Tibial nerve (tissue), 4 donors: ENCODE measurements around the gene STARD13. TPM values are rescaled to one million over a fixed set of nuclear protein-coding genes. Genes with fewer than 3 reads are reported as not detected.

Experiments used
- DNase-seq, 2 donors: peaks; one replicate each; pipeline ENCODE4 v3.0.0-alpha.2; 2019; ENCODE audit warnings: low spot score in 2 of 2
- H3K27ac ChIP-seq, 4 donors: fragments of 200-600 bp; sonication (generic) in 3 of 4; one replicate each; pipeline ENCODE4 v1.5.1; 2017 to 2019; ENCODE audit warnings: mild to moderate bottlenecking in 1 of 4
- H3K27me3 ChIP-seq, 2 donors: fragments of 200-600 bp; sonication (generic) in 1 of 2; one replicate each; pipeline versions ENCODE4 v1.5.1 to v1.6.0; 2017 to 2019
- H3K36me3 ChIP-seq, 3 donors: fragments of 200-600 bp; sonication (generic); one replicate each; pipeline ENCODE4 v1.5.1; 2018 to 2019
- H3K4me1 ChIP-seq, 4 donors: fragments of 200-600 bp; sonication (generic) in 3 of 4; one replicate each; pipeline ENCODE4 v1.5.1; 2017 to 2019
- H3K4me3 ChIP-seq, 4 donors: fragments of 200-600 bp; sonication (generic) in 3 of 4; one replicate each; pipeline ENCODE4 v1.5.1; 2017 to 2019; ENCODE audit warnings: mild to moderate bottlenecking in 1 of 4, moderate library complexity in 1 of 4
- H3K9me3 ChIP-seq, 4 donors: fragments of 200-600 bp; sonication (generic) in 3 of 4; one replicate each; pipeline ENCODE4 v1.5.1; 2017 to 2019
- EP300 ChIP-seq, 2 donors: sonication (generic); formaldehyde crosslinking; IDR thresholded peaks; one replicate each; pipeline ENCODE4 v1.6.1; 2017; ENCODE audit warnings: antibody characterized with exemption in 2 of 2, mild to moderate bottlenecking in 1 of 2
- POLR2A ChIP-seq, 2 donors: fragments of 450-650 bp; IDR thresholded peaks; one replicate each; pipeline ENCODE4 v1.6.1; 2017; ENCODE audit warnings: antibody characterized with exemption in 2 of 2, mild to moderate bottlenecking in 2 of 2, moderate library complexity in 2 of 2
- WGBS, 2 donors: methylation state at CpG; one replicate each; pipeline ENCODE4 v1.1.5; 2018; 5-methylcytosine and 5-hydroxymethylcytosine counted together
- total RNA-seq, 4 donors: library from RNA; depleted of rRNA; stranded (reverse); fragments of >200 nt; gene quantifications; one replicate each; pipeline ENCODE4 v1.1.0, GENCODE V29; 2016
- TF ChIP-seq, protein P1 (sequence below), 5 experiments: fragments of 200-600 bp in 3 of 5; fragments of 450-650 bp in 2 of 5; sonication (generic) in 3 of 5; IDR thresholded peaks; one replicate each; pipeline ENCODE4 v1.5.1; 2016 to 2019; ENCODE audit warnings: antibody characterized with exemption in 5 of 5, mild to moderate bottlenecking in 3 of 5, moderate library complexity in 2 of 5

STARD13 gene
- total RNA-seq, 4 donors from 2014 or later: 52.7 to 125 (median 80.0) TPM

DNA sequence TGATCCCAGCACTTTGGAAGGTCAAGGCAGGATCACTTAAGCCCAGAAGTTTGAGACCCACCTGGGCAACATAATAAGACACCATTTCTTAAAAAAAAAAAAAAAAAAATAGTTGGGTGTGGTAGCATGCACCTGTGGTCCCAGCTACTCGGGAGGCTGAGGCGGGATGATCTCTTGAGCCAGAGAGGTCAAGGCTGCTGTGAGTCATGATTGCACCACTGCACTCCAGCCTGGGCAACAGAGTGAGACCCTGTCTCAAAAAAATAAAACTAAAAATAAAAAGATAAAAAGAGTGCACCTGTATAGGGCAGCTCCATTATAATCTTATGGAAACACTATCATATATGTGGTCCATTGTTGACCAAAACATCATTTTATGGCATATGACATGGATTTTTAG lies 25.5 kb upstream of the STARD13 start:
- Histone ChIP-seq H3K9me3 (no peaks in the 10 kb centered on the region), H3K27ac (peak overlapping the region in 2 of 4 donors; percentile 57 to 73), H3K4me1 (peaks cover 0 to 52% (median 2%) of the 10 kb centered on the region in 4 donors), H3K4me3 (no peak overlapping the region), H3K36me3 (no peaks in the 10 kb centered on the region), H3K27me3 (no peaks in the 10 kb centered on the region)
- TF ChIP-seq POLR2A (IDR thresholded peaks at IDR 0.05) (no peak), EP300 (IDR thresholded peaks at IDR 0.05) (no peak)
- TF ChIP-seq, protein P1, sequence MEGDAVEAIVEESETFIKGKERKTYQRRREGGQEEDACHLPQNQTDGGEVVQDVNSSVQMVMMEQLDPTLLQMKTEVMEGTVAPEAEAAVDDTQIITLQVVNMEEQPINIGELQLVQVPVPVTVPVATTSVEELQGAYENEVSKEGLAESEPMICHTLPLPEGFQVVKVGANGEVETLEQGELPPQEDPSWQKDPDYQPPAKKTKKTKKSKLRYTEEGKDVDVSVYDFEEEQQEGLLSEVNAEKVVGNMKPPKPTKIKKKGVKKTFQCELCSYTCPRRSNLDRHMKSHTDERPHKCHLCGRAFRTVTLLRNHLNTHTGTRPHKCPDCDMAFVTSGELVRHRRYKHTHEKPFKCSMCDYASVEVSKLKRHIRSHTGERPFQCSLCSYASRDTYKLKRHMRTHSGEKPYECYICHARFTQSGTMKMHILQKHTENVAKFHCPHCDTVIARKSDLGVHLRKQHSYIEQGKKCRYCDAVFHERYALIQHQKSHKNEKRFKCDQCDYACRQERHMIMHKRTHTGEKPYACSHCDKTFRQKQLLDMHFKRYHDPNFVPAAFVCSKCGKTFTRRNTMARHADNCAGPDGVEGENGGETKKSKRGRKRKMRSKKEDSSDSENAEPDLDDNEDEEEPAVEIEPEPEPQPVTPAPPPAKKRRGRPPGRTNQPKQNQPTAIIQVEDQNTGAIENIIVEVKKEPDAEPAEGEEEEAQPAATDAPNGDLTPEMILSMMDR (IDR thresholded peaks at IDR 0.05): no peak
- 89 to 90% methylated on average over 2 of the region's 2 CpGs for WGBS, 2 donors
- DNase-seq: no peak

DNA sequence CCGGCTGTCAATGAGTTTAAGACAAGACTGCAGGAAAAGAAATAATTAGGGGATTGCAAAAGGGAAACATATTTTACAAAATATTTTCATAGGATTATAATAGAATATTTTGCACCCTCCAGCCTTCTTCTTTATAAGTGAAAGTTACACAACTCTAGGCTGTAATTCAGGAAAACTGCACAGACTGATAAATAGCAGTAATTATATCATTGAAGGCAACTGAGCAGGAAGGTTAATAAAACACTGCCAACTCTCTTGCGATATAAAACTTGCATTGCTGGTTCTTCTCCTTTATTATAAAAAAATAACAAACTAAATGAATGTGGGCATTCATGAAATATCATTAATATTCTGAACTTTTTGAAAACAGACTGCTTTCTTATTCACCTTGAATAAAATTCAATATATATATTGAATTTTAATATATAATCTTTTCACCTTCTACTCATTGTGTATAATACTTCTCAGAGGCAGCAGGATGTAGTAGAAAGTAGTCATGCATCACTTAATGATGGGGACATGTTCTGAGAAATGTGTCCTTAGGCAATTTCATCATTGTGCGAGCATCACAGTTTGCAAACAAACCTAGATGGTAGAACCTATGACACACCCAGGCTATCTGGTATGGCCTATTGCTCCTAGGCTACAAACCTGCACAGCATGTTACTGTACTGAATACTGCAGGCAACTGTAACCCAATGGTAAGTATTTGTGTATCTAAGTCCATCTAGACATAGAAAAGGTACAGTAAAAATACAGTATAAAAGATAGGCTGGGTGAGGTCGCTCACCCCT lies 24.9 kb upstream of the STARD13 start:
- DNase-seq: no peak
- Histone ChIP-seq H3K9me3 (no peaks in the 10 kb centered on the region), H3K27ac (peak overlapping the region in 2 of 4 donors; percentile 28 to 47), H3K4me1 (peaks cover 0 to 52% (median 2%) of the 10 kb centered on the region in 4 donors), H3K4me3 (no peak overlapping the region), H3K36me3 (no peaks in the 10 kb centered on the region), H3K27me3 (no peaks in the 10 kb centered on the region)
- 74 to 79% methylated on average over 4 of the region's 4 CpGs for WGBS, 2 donors
- TF ChIP-seq EP300 (IDR thresholded peaks at IDR 0.05) (no peak), POLR2A (IDR thresholded peaks at IDR 0.05) (no peak)
- TF ChIP-seq, protein P1 (IDR thresholded peaks at IDR 0.05): no peak

DNA sequence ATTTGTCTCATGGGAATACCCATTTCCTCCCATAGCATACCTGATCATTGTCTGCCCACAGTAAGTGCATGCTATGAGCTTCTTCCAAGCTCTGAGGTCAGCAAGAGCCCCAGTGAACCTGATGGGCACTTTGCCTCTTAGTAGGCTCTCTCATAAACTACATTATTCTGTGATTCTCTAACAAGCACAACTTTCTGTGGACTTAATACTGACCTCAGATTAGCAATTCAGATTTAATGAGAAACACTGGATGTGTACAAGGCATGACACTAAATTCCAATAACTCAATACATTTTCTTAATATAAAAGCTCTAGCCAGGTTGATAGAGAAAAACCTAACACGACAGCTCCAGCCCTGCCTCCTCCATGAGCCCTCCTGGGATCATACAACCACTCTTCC lies 23.3 kb upstream of the STARD13 start:
- DNase-seq: no peak
- H3K27me3 ChIP-seq: no peaks in the 10 kb centered on the region
- H3K4me3 ChIP-seq: no peak overlapping the region
- H3K27ac ChIP-seq: peak overlapping the region in 2 of 4 donors; percentile 28 to 47
- WGBS, 2 donors: 81 to 90% methylated on average over 1 of the region's 1 CpG
- peaks cover 0 to 52% (median 2%) of the 10 kb centered on the region in 4 donors for H3K4me1 ChIP-seq
- no peaks in the 10 kb centered on the region for H3K36me3 ChIP-seq
- no peaks in the 10 kb centered on the region for H3K9me3 ChIP-seq
- TF ChIP-seq POLR2A (IDR thresholded peaks at IDR 0.05) (no peak), EP300 (IDR thresholded peaks at IDR 0.05) (no peak)
- TF ChIP-seq, protein P1 (IDR thresholded peaks at IDR 0.05): no peak

DNA sequence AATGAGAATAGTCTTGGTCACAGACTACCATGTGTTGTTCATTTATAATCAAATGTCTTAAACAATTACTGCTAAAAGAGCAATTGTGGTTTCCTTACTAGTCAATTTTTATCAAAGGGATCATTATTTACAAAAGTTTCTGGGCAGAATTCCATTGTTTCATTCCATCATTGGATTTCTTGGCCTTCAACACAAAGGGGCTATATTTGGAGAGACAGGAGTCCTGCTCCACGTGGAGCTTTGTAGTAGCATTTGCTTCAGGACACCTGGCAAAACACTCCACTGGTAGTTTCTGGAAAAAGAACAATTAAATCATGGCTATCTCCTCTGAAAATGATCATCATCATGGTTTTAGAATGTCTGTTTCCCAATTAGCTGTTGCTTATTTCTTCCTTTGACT lies 22.3 kb upstream of the STARD13 start:
- Histone ChIP-seq H3K36me3 (no peaks in the 10 kb centered on the region), H3K4me3 (no peak overlapping the region), H3K9me3 (no peaks in the 10 kb centered on the region), H3K4me1 (peaks cover 0 to 46% (median 2%) of the 10 kb centered on the region in 4 donors), H3K27ac (peak overlapping the region in 2 of 4 donors; percentile 17 to 61), H3K27me3 (no peaks in the 10 kb centered on the region)
- TF ChIP-seq, protein P1 (IDR thresholded peaks at IDR 0.05): no peak
- TF ChIP-seq EP300 (IDR thresholded peaks at IDR 0.05) (no peak), POLR2A (IDR thresholded peaks at IDR 0.05) (no peak)
- 10 to 17% methylated on average over 1 of the region's 1 CpG for WGBS, 2 donors
- DNase-seq: no peak

DNA sequence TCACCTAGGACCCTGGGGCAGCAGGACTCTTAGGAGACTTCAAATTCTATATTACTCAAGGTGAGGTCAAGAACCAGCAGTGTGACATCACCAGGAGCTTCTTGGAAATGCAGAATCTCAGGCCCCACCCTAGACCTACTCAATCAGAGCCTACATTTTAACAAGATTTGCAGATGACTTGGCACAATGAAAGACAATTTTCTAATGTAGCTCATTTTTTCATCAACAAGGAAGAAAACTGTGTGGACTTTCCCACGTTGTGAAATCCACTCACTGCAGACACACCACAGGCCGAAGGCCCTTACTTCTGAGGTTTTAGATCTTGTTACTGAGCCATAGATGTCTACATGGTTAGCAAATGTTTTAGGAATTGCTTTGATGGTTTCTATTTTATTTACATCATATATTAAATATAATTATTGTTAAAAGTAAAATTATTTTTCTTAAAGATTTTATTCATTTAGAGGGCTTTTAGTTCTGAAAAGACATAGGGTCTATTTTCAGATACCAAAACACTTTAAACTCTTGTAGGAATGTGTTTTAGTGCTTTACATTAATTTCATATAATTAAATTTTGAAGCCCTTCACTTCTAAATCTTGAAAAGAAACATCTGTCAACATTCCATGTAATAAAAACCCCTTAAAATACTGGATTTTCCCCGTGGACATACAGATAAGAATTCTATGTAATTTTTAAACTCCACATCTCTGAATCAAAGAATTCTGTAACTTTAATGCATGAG lies 18.5 kb upstream of the STARD13 start:
- no peak overlapping the region for H3K27ac ChIP-seq
- WGBS, 2 donors: 66 to 72% methylated on average over 3 of the region's 3 CpGs
- no peaks in the 10 kb centered on the region for H3K36me3 ChIP-seq
- TF ChIP-seq EP300 (IDR thresholded peaks at IDR 0.05) (no peak), POLR2A (IDR thresholded peaks at IDR 0.05) (no peak)
- TF ChIP-seq, protein P1 (IDR thresholded peaks at IDR 0.05): no peak
- H3K4me1 ChIP-seq: peaks cover 0 to 10% (median 0%) of the 10 kb centered on the region in 4 donors
- H3K9me3 ChIP-seq: no peaks in the 10 kb centered on the region
- H3K27me3 ChIP-seq: no peaks in the 10 kb centered on the region
- DNase-seq: no peak
- no peak overlapping the region for H3K4me3 ChIP-seq
